Testis (tissue), 2 donors: ENCODE results near the gene FUT8.

ENCODE experiments used
- CTCF ChIP-seq, 3 experiments: fragments of 450-650 bp in 2 of 3; fragments of 200-600 bp in 1 of 3; sonication (generic) in 1 of 3; IDR thresholded peaks; one replicate each; pipeline ENCODE4 v1.5.1; 2016 to 2019; ENCODE audit warnings: antibody characterized with exemption in 3 of 3, mild to moderate bottlenecking in 2 of 3, moderate library complexity in 1 of 3
- POLR2A ChIP-seq: fragments of 450-650 bp; IDR thresholded peaks from one replicate; pipeline ENCODE4 v1.6.1; 2017; ENCODE audit warnings: antibody characterized with exemption, mild to moderate bottlenecking, moderate library complexity

- TF ChIP-seq CTCF (IDR thresholded peaks at IDR 0.05), result no peak
- no peak for TF ChIP-seq POLR2A
Measured at GRCh38 chr14:65549429-65549828, 136.9 kb downstream of the FUT8 start.
